NCI-H2171 (cell line): ENCODE results near the gene SYT6.

Experiments
- DNase-seq: peaks from one replicate; lab custom pipeline; 2025; lab: John Stamatoyannopoulos, UW

The SYT6 gene

GRCh38 chr1:114093624-114094362 lies 59.9 kb downstream of the SYT6 start:
- no peak for DNase-seq

GRCh38 chr1:114092186-114093062 lies 61.2 kb downstream of the SYT6 start:
- DNase-seq = no peak

GRCh38 chr1:114091711-114092110 lies 62.0 kb downstream of the SYT6 start:
- DNase-seq = no peak

- DNase-seq = no peak
These were observed 62.7 kb downstream of the SYT6 start for GRCh38 chr1:114090738-114091505.

- no peak for DNase-seq
These were observed 64.0 kb downstream of the SYT6 start for GRCh38 chr1:114089502-114090138.

- no peak for DNase-seq
These were observed 65.0 kb downstream of the SYT6 start for GRCh38 chr1:114088392-114089299.

GRCh38 chr1:114087495-114087894 lies 66.2 kb downstream of the SYT6 start:
- DNase-seq = no peak

- DNase-seq = no peak
These were observed 66.9 kb downstream of the SYT6 start for GRCh38 chr1:114086601-114087368.

GRCh38 chr1:114082867-114083585 lies 70.6 kb downstream of the SYT6 start:
- no peak for DNase-seq

GRCh38 chr1:114082304-114082630 lies 71.4 kb downstream of the SYT6 start:
- DNase-seq = no peak

- DNase-seq = no peak
These were observed 72.0 kb downstream of the SYT6 start for GRCh38 chr1:114081437-114082303.

GRCh38 chr1:114080511-114081436 lies 72.9 kb downstream of the SYT6 start:
- no peak for DNase-seq

- DNase-seq = no peak
These were observed 74.0 kb downstream of the SYT6 start for GRCh38 chr1:114079596-114080190.

- DNase-seq = no peak
These were observed 75.6 kb downstream of the SYT6 start for GRCh38 chr1:114078116-114078515.

- DNase-seq = no peak
These were observed 76.5 kb downstream of the SYT6 start for GRCh38 chr1:114077188-114077587.

GRCh38 chr1:114076308-114076707 lies 77.4 kb downstream of the SYT6 start:
- no peak for DNase-seq
